ENCODE measurements around the gene UBE2G2.
A peak's percentile ranks its signal among the peaks of the same experiment; 100 is the strongest.

The UBE2G2 gene

DNA sequence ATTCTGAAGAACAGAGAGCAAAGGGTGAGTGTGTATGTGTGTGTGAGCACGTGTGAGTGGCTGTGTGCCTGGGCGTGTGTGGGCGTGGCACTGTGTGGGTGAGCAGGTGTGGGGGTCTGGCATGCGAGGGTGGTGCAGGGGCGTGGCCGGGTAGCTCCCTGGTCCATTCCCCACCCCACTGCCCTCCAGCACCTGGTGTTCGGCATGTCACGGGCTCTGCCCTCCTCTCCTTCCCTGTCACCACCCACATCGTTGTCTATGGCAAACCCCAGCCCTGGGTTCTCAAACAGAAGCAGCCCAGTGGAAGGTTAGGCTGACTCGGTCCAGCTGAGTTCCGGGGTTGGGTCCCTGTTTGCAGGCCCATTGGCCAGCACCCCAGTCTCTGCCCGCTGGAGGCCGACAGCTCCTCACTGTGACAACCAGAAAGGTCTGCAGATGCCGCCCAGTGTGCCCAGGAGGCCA lies 39.8 kb downstream of the UBE2G2 start:
- no peak for DNase-seq (ENCODE audit: extremely low read depth, insufficient read length)
- Histone ChIP-seq H3K27me3 (replicated peaks; ENCODE audit: control insufficient read depth, insufficient read depth, low read length) (no peaks in the 10 kb centered on the region), H3K4me3 (replicated peaks; ENCODE audit: low read depth, low read length) (no peak overlapping the region), H3K36me3 (ENCODE audit: control insufficient read depth, insufficient read depth, low read length) (no peaks in the 10 kb centered on the region; the same call in 1 of the 2 replicates)
- TF ChIP-seq, protein P1, sequence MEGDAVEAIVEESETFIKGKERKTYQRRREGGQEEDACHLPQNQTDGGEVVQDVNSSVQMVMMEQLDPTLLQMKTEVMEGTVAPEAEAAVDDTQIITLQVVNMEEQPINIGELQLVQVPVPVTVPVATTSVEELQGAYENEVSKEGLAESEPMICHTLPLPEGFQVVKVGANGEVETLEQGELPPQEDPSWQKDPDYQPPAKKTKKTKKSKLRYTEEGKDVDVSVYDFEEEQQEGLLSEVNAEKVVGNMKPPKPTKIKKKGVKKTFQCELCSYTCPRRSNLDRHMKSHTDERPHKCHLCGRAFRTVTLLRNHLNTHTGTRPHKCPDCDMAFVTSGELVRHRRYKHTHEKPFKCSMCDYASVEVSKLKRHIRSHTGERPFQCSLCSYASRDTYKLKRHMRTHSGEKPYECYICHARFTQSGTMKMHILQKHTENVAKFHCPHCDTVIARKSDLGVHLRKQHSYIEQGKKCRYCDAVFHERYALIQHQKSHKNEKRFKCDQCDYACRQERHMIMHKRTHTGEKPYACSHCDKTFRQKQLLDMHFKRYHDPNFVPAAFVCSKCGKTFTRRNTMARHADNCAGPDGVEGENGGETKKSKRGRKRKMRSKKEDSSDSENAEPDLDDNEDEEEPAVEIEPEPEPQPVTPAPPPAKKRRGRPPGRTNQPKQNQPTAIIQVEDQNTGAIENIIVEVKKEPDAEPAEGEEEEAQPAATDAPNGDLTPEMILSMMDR (IDR thresholded peaks at IDR 0.05; ENCODE audit: insufficient read depth, low read length, poor library complexity, severe bottlenecking), result no peak

DNA sequence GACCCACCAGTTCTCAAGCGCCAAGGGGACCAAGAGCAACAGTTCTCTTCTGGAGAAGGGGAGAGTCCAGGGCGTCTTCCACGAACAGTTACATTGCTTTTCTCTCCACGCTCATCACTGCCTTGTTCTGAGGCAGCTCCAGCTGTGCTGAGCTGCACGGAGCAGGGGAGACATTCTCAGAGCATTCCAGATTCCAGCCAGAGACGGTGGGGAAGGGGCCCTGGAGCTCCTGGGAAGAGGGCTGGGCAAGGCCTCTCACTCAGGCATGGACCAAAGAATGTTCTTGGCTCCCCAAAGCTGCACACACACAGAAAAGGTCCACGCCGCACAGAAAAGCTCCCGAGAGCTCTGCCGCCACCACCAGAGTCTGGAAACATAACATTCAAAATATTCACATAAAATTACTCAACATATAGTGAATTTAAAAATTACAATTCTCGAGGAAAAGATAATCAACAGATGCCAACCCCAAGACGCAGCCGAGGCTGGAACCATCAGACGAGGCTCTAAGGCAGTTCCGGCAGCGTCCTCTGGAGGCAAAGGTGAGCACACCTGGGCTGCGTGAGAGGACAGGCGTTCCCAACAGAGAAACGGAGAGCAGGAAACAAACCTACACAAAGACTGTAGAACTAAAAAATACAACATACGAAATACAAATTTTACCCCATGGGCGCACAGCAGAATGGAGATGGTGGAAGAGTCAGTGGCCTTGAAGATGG lies 40.5 kb downstream of the UBE2G2 start:
- TF ChIP-seq, protein P1 (IDR thresholded peaks at IDR 0.05; ENCODE audit: insufficient read depth, low read length, poor library complexity, severe bottlenecking), result peak; percentile 54
- no peaks in the 10 kb centered on the region for H3K36me3 ChIP-seq (ENCODE audit: control insufficient read depth, insufficient read depth, low read length)
- H3K4me3 ChIP-seq (replicated peaks; ENCODE audit: low read depth, low read length), result no peak overlapping the region
- DNase-seq (ENCODE audit: extremely low read depth, insufficient read length), result no peak
- H3K27me3 ChIP-seq (replicated peaks; ENCODE audit: control insufficient read depth, insufficient read depth, low read length), result no peaks in the 10 kb centered on the region

DNA sequence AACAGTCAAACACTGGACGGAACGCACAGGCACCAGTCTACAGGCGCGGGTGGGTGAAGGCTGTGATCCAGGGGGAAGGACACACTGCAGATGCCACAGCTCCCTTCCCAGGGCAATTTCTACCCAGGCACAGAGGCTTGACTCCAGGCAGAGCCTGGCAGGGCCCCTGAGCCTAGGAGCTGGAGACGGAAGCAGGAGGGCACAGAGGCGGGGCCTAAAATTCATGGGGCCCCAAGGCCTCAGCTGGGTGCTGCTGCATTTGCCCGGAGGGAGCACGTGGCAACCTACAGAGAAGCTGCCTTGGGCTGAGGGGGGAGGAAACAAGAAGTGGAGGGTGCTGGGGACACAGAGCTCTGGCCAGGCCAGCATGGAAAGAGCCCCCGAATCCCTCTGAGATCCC lies 41.2 kb downstream of the UBE2G2 start:
- TF ChIP-seq, protein P1 (IDR thresholded peaks at IDR 0.05; ENCODE audit: insufficient read depth, low read length, poor library complexity, severe bottlenecking), result no peak
- H3K27me3 ChIP-seq (replicated peaks; ENCODE audit: control insufficient read depth, insufficient read depth, low read length), result no peaks in the 10 kb centered on the region
- no peak for DNase-seq (ENCODE audit: extremely low read depth, insufficient read length)
- no peaks in the 10 kb centered on the region for H3K36me3 ChIP-seq (ENCODE audit: control insufficient read depth, insufficient read depth, low read length)
- no peak overlapping the region for H3K4me3 ChIP-seq (replicated peaks; ENCODE audit: low read depth, low read length)

DNA sequence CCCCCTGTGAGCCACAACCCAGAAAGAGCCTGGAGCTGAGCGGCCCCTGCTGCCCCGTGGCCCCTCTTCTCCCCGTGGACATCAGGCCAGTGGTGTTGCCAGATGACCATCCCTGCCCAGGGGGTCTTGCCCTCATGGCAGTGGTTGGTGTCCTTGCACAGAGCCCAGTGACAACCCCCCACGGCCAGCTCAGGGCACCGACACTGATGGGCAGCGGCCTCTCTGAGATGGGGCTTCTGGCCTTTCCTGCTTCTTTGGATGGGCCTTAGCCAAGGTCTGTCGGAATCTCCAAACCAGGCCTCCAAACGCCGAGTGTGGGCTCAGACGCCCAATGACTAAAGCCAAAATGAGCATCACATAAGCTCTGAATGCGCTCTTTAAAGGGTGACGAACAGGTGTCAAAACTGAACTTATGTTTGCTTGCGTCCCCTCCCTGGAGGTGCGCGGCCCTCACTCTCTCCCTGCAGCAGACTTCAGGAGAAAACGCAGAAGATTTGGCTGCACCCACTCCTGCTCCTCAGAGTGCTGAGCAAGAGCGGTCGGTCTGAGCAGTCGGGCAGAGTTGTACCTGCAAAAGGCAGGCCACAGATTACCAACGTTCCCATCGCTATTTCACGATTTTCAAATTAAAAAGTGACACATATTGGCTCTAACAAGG lies 41.9 kb downstream of the UBE2G2 start:
- TF ChIP-seq, protein P1 (IDR thresholded peaks at IDR 0.05; ENCODE audit: insufficient read depth, low read length, poor library complexity, severe bottlenecking), result no peak
- no peak for DNase-seq (ENCODE audit: extremely low read depth, insufficient read length)
- Histone ChIP-seq H3K4me3 (replicated peaks; ENCODE audit: low read depth, low read length) (no peak overlapping the region), H3K27me3 (replicated peaks; ENCODE audit: control insufficient read depth, insufficient read depth, low read length) (no peaks in the 10 kb centered on the region), H3K36me3 (ENCODE audit: control insufficient read depth, insufficient read depth, low read length) (no peaks in the 10 kb centered on the region)

DNA sequence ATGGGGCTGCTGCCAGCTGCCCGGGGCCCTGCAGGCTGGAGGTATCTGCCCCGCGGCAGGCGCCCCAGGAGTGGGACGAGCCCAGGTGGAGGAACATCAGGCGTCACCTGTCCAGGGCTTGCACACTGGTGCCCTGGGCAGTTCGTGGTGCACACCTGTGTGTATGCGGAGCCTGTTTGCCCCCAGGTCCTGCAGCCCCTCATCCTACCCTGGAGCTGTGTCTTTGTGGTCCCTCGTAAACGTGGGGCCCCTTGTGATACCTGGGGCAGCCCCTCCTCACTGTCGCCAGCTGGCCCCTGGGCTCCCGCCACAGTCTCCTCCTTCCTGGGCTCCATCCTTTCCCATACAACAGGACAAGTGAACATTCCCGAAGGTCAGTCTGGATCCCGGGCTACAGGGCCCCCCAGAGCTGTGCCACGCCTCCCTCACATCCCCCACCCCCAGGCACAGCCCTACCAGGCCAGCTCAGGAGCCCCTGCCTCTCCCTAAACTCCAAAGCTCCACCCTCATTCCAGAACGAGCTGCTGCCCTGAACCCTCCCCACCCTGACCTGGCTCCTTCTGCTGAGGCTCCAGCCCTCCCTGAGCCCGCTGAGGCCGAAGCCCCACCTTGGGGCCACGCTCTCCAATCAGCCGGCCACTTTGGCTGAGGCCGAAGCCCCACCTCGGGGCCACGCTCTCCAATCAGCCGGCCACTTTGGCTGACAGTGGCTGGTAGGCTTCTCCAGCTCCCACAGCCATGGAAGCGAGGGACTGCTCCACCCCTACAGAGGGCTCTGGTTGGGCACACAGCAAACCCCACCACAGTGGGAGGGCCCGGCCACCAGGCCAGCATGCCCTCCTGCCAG lies 42.6 kb downstream of the UBE2G2 start:
- Histone ChIP-seq H3K27me3 (replicated peaks; ENCODE audit: control insufficient read depth, insufficient read depth, low read length) (no peaks in the 10 kb centered on the region), H3K4me3 (replicated peaks; ENCODE audit: low read depth, low read length) (no peak overlapping the region), H3K36me3 (ENCODE audit: control insufficient read depth, insufficient read depth, low read length) (no peaks in the 10 kb centered on the region)
- DNase-seq (ENCODE audit: extremely low read depth, insufficient read length), result no peak
- TF ChIP-seq, protein P1 (IDR thresholded peaks at IDR 0.05; ENCODE audit: insufficient read depth, low read length, poor library complexity, severe bottlenecking), result no peak

Data from GM06990 (cell line).